HG02763 (cell line): ENCODE measurements around the gene USP36.
A peak's percentile ranks its signal among the peaks of the same experiment; 100 is the strongest.
"Not testable (repeated sequence)": the region's sequence is repeated elsewhere in the genome, so short reads cannot be mapped to it uniquely, and the experiment has no call there.

ENCODE experiments used
- ATAC-seq: cut with Tn5 transposase; IDR thresholded peaks from one replicate; pipeline ENCODE4 v1.9.1; 2021; ENCODE audit warnings: mild to moderate bottlenecking, moderate library complexity; ENCODE audit not compliant: unreplicated experiment

USP36 gene

GRCh38 chr17:78774453-78774852 is 66.2 kb downstream of the USP36 start:
- ATAC-seq = no peak

- ATAC-seq = no peak
These were observed 68.7 kb downstream of the USP36 start for GRCh38 chr17:78771758-78772382.

GRCh38 chr17:78769196-78769773 is 71.3 kb downstream of the USP36 start:
- no peak for ATAC-seq

- ATAC-seq = no peak
These were observed 72.8 kb downstream of the USP36 start for GRCh38 chr17:78767806-78768205.

GRCh38 chr17:78766743-78767294 is 73.8 kb downstream of the USP36 start:
- no peak for ATAC-seq

- ATAC-seq = no peak
These were observed 74.4 kb downstream of the USP36 start for GRCh38 chr17:78766225-78766624.

GRCh38 chr17:78765821-78766220 is 74.8 kb downstream of the USP36 start:
- no peak for ATAC-seq

- no peak for ATAC-seq
These were observed 75.7 kb downstream of the USP36 start for GRCh38 chr17:78764871-78765270.

GRCh38 chr17:78763561-78763960 is 77.1 kb downstream of the USP36 start:
- ATAC-seq = no peak

GRCh38 chr17:78761789-78762406 is 78.7 kb downstream of the USP36 start:
- no peak for ATAC-seq

- no peak for ATAC-seq
These were observed 80.7 kb downstream of the USP36 start for GRCh38 chr17:78759969-78760352.

- ATAC-seq = peak; percentile 63
These were observed 81.2 kb downstream of the USP36 start for GRCh38 chr17:78759203-78759968.

GRCh38 chr17:78753316-78754250 is 87.0 kb downstream of the USP36 start:
- no peak for ATAC-seq

- no peak for ATAC-seq
These were observed 89.0 kb downstream of the USP36 start for GRCh38 chr17:78751447-78752161.

GRCh38 chr17:78751000-78751399 is 89.6 kb downstream of the USP36 start:
- not testable (repeated sequence) for ATAC-seq

GRCh38 chr17:78748730-78749317 is 91.8 kb downstream of the USP36 start:
- no peak for ATAC-seq

GRCh38 chr17:78748048-78748729 is 92.4 kb downstream of the USP36 start:
- no peak for ATAC-seq

GRCh38 chr17:78747488-78747887 is 93.1 kb downstream of the USP36 start:
- ATAC-seq = no peak

- no peak for ATAC-seq
These were observed 93.7 kb downstream of the USP36 start for GRCh38 chr17:78746949-78747269.
